Measurements from ENCODE around the gene CRAMP1.

Gene CRAMP1

GRCh38 chr16:1651094-1651973 lies 39.2 kb downstream of the CRAMP1 start:
- no peak overlapping the region for H3K4me3 Mint-ChIP-seq
- H3K9me3 Mint-ChIP-seq = no peaks in the 10 kb centered on the region
- peaks cover 14% of the 10 kb centered on the region for H3K4me1 Mint-ChIP-seq (ENCODE audit: low read depth)
- H3K27me3 Mint-ChIP-seq = no peaks in the 10 kb centered on the region
- peak overlapping the region; percentile 71 for H3K27ac Mint-ChIP-seq
- H3K36me3 Mint-ChIP-seq (ENCODE audit: low read depth) = peaks cover 74% of the 10 kb centered on the region
- DNase-seq = no peak

GRCh38 chr16:1651974-1652312 lies 39.8 kb downstream of the CRAMP1 start:
- H3K9me3 Mint-ChIP-seq = no peaks in the 10 kb centered on the region
- peaks cover 8% of the 10 kb centered on the region for H3K4me1 Mint-ChIP-seq (ENCODE audit: low read depth)
- peaks cover 70% of the 10 kb centered on the region for H3K36me3 Mint-ChIP-seq (ENCODE audit: low read depth)
- peak overlapping the region; percentile 71 for H3K27ac Mint-ChIP-seq
- no peak overlapping the region for H3K4me3 Mint-ChIP-seq
- no peak for DNase-seq
- no peaks in the 10 kb centered on the region for H3K27me3 Mint-ChIP-seq

- H3K4me3 Mint-ChIP-seq = no peak overlapping the region
- no peaks in the 10 kb centered on the region for H3K27me3 Mint-ChIP-seq
- peaks cover 68% of the 10 kb centered on the region for H3K36me3 Mint-ChIP-seq (ENCODE audit: low read depth)
- H3K4me1 Mint-ChIP-seq (ENCODE audit: low read depth) = peaks cover 2% of the 10 kb centered on the region
- H3K27ac Mint-ChIP-seq = no peak overlapping the region
- no peak for DNase-seq
- H3K9me3 Mint-ChIP-seq = no peaks in the 10 kb centered on the region
Observed at GRCh38 chr16:1653023-1653422, 40.9 kb downstream of the CRAMP1 start.

DNA sequence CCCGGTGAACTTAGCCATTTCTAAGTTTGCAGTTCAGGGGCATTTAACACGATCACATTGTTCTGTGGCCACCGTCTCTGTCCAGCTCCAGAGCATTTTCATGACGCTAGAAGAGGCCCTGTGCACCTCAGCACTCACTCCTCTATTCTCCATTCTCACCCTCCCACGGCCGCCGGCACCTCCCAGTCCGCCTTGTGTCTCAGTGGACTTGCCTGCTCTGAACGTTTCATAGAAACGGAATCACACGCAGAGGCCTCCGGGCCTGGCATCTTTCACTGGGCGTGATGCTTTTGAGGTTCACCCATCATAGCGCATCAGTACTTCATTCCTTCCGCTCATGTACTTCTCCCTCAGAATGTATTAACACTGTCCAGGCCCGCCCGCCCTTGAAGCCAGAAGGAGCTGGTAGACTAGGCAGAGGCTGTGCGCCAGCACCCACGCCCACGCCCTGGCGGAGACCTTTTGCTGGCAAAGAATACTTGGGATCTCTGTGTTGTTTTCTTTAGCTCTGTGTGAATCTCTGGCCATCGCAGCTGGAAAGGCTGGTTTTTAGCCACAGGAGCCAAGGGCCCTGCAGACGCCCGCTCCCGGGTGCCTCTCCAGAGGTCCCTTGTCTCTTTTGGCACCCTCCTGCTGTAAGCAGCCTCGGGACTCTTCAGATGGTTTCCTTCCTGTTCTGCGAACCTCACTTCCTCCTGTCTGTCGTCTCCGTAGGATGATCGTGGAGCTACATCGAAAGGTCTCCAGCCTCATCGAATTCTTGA lies 42.5 kb downstream of the CRAMP1 start:
- H3K27ac Mint-ChIP-seq = no peak overlapping the region
- no peak overlapping the region for H3K4me3 Mint-ChIP-seq
- peaks cover 1% of the 10 kb centered on the region for H3K4me1 Mint-ChIP-seq (ENCODE audit: low read depth)
- no peaks in the 10 kb centered on the region for H3K27me3 Mint-ChIP-seq
- peaks cover 73% of the 10 kb centered on the region for H3K36me3 Mint-ChIP-seq (ENCODE audit: low read depth)
- no peak for DNase-seq
- no peaks in the 10 kb centered on the region for H3K9me3 Mint-ChIP-seq

DNA sequence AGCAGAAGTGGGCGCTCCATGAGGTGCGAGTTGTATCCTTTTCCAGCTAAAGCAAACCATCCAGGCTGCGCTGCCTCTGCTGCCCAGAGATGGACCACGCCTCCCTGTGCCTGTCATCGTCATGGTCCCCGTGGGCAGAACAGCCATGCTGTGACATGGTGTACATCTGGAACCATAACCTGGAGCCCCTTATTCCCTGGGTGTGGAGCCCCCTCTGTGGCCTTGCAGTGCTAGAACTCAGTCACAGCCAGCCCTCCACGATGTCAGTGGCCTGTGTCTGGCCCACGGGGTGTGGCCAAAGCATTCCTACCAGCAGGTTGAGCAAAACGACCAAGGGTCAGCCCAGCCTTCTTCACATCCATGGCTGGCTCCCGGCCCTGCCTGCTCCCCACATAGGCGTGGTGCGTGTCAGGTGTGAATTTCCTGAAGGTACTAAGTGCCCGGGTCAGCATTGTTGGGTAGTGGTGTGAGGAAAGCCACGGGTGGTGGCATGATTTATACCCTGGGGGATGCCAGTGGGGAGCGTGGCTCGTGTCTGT lies 43.2 kb downstream of the CRAMP1 start:
- no peak overlapping the region for H3K4me3 Mint-ChIP-seq
- H3K36me3 Mint-ChIP-seq (ENCODE audit: low read depth) = peaks cover 76% of the 10 kb centered on the region
- no peak overlapping the region for H3K27ac Mint-ChIP-seq
- H3K27me3 Mint-ChIP-seq = no peaks in the 10 kb centered on the region
- no peaks in the 10 kb centered on the region for H3K9me3 Mint-ChIP-seq
- DNase-seq = no peak
- no peaks in the 10 kb centered on the region for H3K4me1 Mint-ChIP-seq (ENCODE audit: low read depth)

GRCh38 chr16:1655909-1656807 lies 44.0 kb downstream of the CRAMP1 start:
- H3K9me3 Mint-ChIP-seq = no peaks in the 10 kb centered on the region
- H3K4me3 Mint-ChIP-seq = no peak overlapping the region
- peaks cover 75% of the 10 kb centered on the region for H3K36me3 Mint-ChIP-seq (ENCODE audit: low read depth)
- no peaks in the 10 kb centered on the region for H3K27me3 Mint-ChIP-seq
- H3K4me1 Mint-ChIP-seq (ENCODE audit: low read depth) = no peaks in the 10 kb centered on the region
- no peak for DNase-seq
- no peak overlapping the region for H3K27ac Mint-ChIP-seq

GRCh38 chr16:1656808-1657617 lies 44.9 kb downstream of the CRAMP1 start:
- Mint-ChIP-seq H3K4me1 (ENCODE audit: low read depth) (no peaks in the 10 kb centered on the region), H3K9me3 (no peaks in the 10 kb centered on the region), H3K27me3 (no peaks in the 10 kb centered on the region), H3K27ac (no peak overlapping the region), H3K36me3 (ENCODE audit: low read depth) (peaks cover 71% of the 10 kb centered on the region), H3K4me3 (no peak overlapping the region)
- no peak for DNase-seq

- Mint-ChIP-seq H3K27me3 (no peaks in the 10 kb centered on the region), H3K9me3 (no peaks in the 10 kb centered on the region), H3K36me3 (ENCODE audit: low read depth) (peaks cover 71% of the 10 kb centered on the region), H3K4me3 (no peak overlapping the region), H3K4me1 (ENCODE audit: low read depth) (no peaks in the 10 kb centered on the region), H3K27ac (no peak overlapping the region)
- DNase-seq = no peak
Observed at GRCh38 chr16:1657841-1658240, 45.7 kb downstream of the CRAMP1 start.

GRCh38 chr16:1659031-1659430 lies 46.9 kb downstream of the CRAMP1 start:
- Mint-ChIP-seq H3K9me3 (no peaks in the 10 kb centered on the region), H3K4me3 (no peak overlapping the region), H3K27ac (no peak overlapping the region), H3K36me3 (ENCODE audit: low read depth) (peaks cover 77% of the 10 kb centered on the region), H3K4me1 (ENCODE audit: low read depth) (no peaks in the 10 kb centered on the region), H3K27me3 (no peaks in the 10 kb centered on the region)
- no peak for DNase-seq

GRCh38 chr16:1661826-1662225 lies 49.7 kb downstream of the CRAMP1 start:
- Mint-ChIP-seq H3K27me3 (no peaks in the 10 kb centered on the region), H3K27ac (peak overlapping the region; percentile 26), H3K4me3 (no peak overlapping the region), H3K4me1 (ENCODE audit: low read depth) (no peaks in the 10 kb centered on the region), H3K36me3 (ENCODE audit: low read depth) (peaks cover 86% of the 10 kb centered on the region), H3K9me3 (no peaks in the 10 kb centered on the region)
- DNase-seq = no peak

DNA sequence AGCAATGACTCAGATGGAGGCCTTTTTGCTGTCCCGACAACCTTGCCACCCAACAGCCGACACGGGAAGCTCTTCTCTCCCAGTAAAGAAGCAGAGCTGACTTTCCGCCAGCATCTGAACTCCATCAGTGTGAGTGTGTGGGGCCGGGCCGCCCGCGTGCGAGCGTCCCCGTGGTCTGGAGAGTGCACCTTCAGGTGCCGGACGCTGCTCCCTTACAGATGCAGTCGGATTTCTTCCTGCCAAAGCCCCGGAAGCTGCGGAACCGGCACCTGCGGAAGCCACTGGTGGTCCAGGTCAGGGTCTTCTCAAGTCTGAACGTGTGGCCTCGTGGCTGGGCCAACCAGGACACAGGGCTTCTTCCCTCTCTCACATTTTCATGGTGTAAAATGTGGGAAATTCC lies 50.4 kb downstream of the CRAMP1 start:
- no peaks in the 10 kb centered on the region for H3K9me3 Mint-ChIP-seq
- H3K27ac Mint-ChIP-seq = no peak overlapping the region
- H3K4me3 Mint-ChIP-seq = no peak overlapping the region

DNA sequence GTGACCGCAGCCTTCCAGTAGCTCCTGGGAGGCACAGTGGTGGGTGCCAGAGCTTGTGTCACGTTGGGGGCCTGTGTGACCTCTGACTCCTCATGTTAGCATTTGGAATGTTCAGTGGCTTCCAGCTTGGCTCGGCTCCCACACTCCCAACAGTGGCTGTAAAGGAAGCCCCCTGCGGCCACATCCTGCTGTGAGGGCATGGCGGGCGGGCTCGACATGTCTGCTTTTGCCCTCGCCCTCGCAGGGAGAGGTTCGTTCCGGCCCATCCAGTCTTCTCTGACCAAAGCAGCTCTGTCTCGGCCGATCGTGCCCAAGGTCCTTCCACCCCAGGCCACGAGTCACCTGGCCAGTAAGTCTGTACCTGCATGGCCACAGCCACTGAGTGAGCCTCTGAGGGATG lies 53.7 kb downstream of the CRAMP1 start:
- H3K27me3 Mint-ChIP-seq = no peaks in the 10 kb centered on the region
- no peak overlapping the region for H3K4me3 Mint-ChIP-seq
- DNase-seq = no peak
- no peaks in the 10 kb centered on the region for H3K4me1 Mint-ChIP-seq (ENCODE audit: low read depth)
- H3K9me3 Mint-ChIP-seq = no peaks in the 10 kb centered on the region
- H3K36me3 Mint-ChIP-seq (ENCODE audit: low read depth) = peaks cover 94% of the 10 kb centered on the region
- no peak overlapping the region for H3K27ac Mint-ChIP-seq

More for the DNA sequence above, 50.4 kb downstream of the CRAMP1 start:
- no peaks in the 10 kb centered on the region for H3K27me3 Mint-ChIP-seq
- peaks cover 86% of the 10 kb centered on the region for H3K36me3 Mint-ChIP-seq (ENCODE audit: low read depth)
- DNase-seq = no peak
- no peaks in the 10 kb centered on the region for H3K4me1 Mint-ChIP-seq (ENCODE audit: low read depth)

DNA sequence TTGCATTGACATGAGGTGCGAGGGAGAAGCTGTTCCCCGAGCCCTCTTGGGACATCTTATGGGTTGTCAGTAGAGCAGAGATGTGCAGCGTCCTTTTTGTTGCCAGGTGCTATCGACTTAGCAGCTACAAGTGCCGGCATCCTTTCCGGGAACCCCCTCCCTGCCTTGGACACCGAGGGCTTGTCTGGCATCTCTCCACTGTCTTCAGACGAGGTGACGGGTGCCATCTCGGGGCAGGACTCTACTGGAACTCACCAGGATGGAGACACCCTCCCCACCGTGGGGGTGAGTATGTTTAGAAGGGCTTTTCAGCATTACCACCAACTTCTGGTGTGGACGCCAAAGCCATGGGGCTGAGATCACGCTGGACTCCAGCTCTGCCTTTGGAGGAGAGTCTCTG lies 54.2 kb downstream of the CRAMP1 start:
- peaks cover 96% of the 10 kb centered on the region for H3K36me3 Mint-ChIP-seq (ENCODE audit: low read depth)
- H3K27me3 Mint-ChIP-seq = no peaks in the 10 kb centered on the region
- no peaks in the 10 kb centered on the region for H3K9me3 Mint-ChIP-seq
- H3K4me3 Mint-ChIP-seq = no peak overlapping the region
- H3K27ac Mint-ChIP-seq = no peak overlapping the region
- H3K4me1 Mint-ChIP-seq (ENCODE audit: low read depth) = no peaks in the 10 kb centered on the region
- no peak for DNase-seq

Measured in activated T-cell treated with anti-CD3 and anti-CD28 coated beads, Interleukin-2, amount 50 U/mL, for 24 hours (primary cell).